KG1 (cell line): ENCODE data around the gene HECTD2.
"Not testable (repeated sequence)": the region's sequence is repeated elsewhere in the genome, so short reads cannot be mapped to it uniquely, and the experiment has no call there.

Source experiments
- DNase-seq: peaks from one replicate; lab custom pipeline; 2025; lab: John Stamatoyannopoulos, UW

Gene HECTD2

GRCh38 chr10:91412354-91413087 is 2.4 kb downstream of the HECTD2 start:
- DNase-seq, result no peak

GRCh38 chr10:91415816-91416215 is 5.7 kb downstream of the HECTD2 start:
- DNase-seq, result no peak

- DNase-seq, result no peak
These were observed 6.3 kb downstream of the HECTD2 start for GRCh38 chr10:91416339-91416855.

- DNase-seq, result no peak
These were observed 8.3 kb downstream of the HECTD2 start for GRCh38 chr10:91418416-91418815.

- DNase-seq, result no peak
These were observed 10.7 kb downstream of the HECTD2 start for GRCh38 chr10:91420868-91421267.

GRCh38 chr10:91422915-91423314 is 12.8 kb downstream of the HECTD2 start:
- no peak for DNase-seq

- DNase-seq, result no peak
These were observed 13.9 kb downstream of the HECTD2 start for GRCh38 chr10:91424016-91424415.

- DNase-seq, result no peak
These were observed 22.0 kb downstream of the HECTD2 start for GRCh38 chr10:91432175-91432574.

- no peak for DNase-seq
These were observed 23.5 kb downstream of the HECTD2 start for GRCh38 chr10:91433620-91434019.

GRCh38 chr10:91434041-91434440 is 23.9 kb downstream of the HECTD2 start:
- no peak for DNase-seq

GRCh38 chr10:91435241-91435640 is 25.1 kb downstream of the HECTD2 start:
- DNase-seq, result no peak

GRCh38 chr10:91438228-91438627 is 28.1 kb downstream of the HECTD2 start:
- DNase-seq, result not testable (repeated sequence)

GRCh38 chr10:91444211-91445182 is 34.4 kb downstream of the HECTD2 start:
- no peak for DNase-seq

- DNase-seq, result no peak
These were observed 41.9 kb downstream of the HECTD2 start for GRCh38 chr10:91452063-91452462.

GRCh38 chr10:91453535-91453934 is 43.4 kb downstream of the HECTD2 start:
- DNase-seq, result no peak

GRCh38 chr10:91455135-91455534 is 45.0 kb downstream of the HECTD2 start:
- DNase-seq, result not testable (repeated sequence)

- DNase-seq, result no peak
These were observed 50.5 kb downstream of the HECTD2 start for GRCh38 chr10:91460681-91461080.

GRCh38 chr10:91462423-91462822 is 52.3 kb downstream of the HECTD2 start:
- DNase-seq, result no peak

GRCh38 chr10:91464500-91464899 is 54.4 kb downstream of the HECTD2 start:
- DNase-seq, result no peak

GRCh38 chr10:91465261-91465660 is 55.1 kb downstream of the HECTD2 start:
- no peak for DNase-seq

GRCh38 chr10:91467114-91467513 is 57.0 kb downstream of the HECTD2 start:
- no peak for DNase-seq

GRCh38 chr10:91471602-91472001 is 61.5 kb downstream of the HECTD2 start:
- DNase-seq, result no peak

- no peak for DNase-seq
These were observed 62.8 kb downstream of the HECTD2 start for GRCh38 chr10:91472911-91473310.
